GM18870 (cell line): ENCODE measurements around the gene TMED8.
"Not testable (repeated sequence)": the region's sequence is repeated elsewhere in the genome, so short reads cannot be mapped to it uniquely, and the experiment has no call there.

Experiments used
- ATAC-seq: cut with Tn5 transposase; IDR thresholded peaks from one replicate; pipeline ENCODE4 v1.9.1; 2021; ENCODE audit warnings: moderate library complexity; ENCODE audit not compliant: unreplicated experiment

Gene TMED8

GRCh38 chr14:77369285-77369684 is 7.6 kb downstream of the TMED8 start:
- no peak for ATAC-seq

GRCh38 chr14:77364146-77364545 is 12.7 kb downstream of the TMED8 start:
- no peak for ATAC-seq

- no peak for ATAC-seq
Observed at GRCh38 chr14:77359626-77360025, 17.3 kb downstream of the TMED8 start.

GRCh38 chr14:77356899-77357298 is 20.0 kb downstream of the TMED8 start:
- ATAC-seq: no peak

- no peak for ATAC-seq
Observed at GRCh38 chr14:77355811-77356210, 21.1 kb downstream of the TMED8 start.

- ATAC-seq: no peak
Observed at GRCh38 chr14:77353469-77354141, 23.3 kb downstream of the TMED8 start.

- ATAC-seq: no peak
Observed at GRCh38 chr14:77347751-77348150, 29.1 kb downstream of the TMED8 start.

GRCh38 chr14:77346495-77346894 is 30.4 kb downstream of the TMED8 start:
- ATAC-seq: no peak

GRCh38 chr14:77344377-77344996 is 32.4 kb downstream of the TMED8 start:
- no peak for ATAC-seq

GRCh38 chr14:77343662-77344061 is 33.2 kb downstream of the TMED8 start:
- no peak for ATAC-seq

- no peak for ATAC-seq
Observed at GRCh38 chr14:77342726-77343397, 34.0 kb downstream of the TMED8 start.

- ATAC-seq: no peak
Observed at GRCh38 chr14:77340389-77340788, 36.5 kb downstream of the TMED8 start.

- ATAC-seq: no peak
Observed at GRCh38 chr14:77339407-77339806, 37.5 kb downstream of the TMED8 start.

GRCh38 chr14:77338302-77338701 is 38.6 kb downstream of the TMED8 start:
- no peak for ATAC-seq

GRCh38 chr14:77337880-77338279 is 39.0 kb downstream of the TMED8 start:
- ATAC-seq: no peak

GRCh38 chr14:77337255-77337654 is 39.6 kb downstream of the TMED8 start:
- ATAC-seq: not testable (repeated sequence)

GRCh38 chr14:77335576-77335975 is 41.3 kb downstream of the TMED8 start:
- ATAC-seq: no peak

GRCh38 chr14:77329872-77330271 is 47.0 kb downstream of the TMED8 start:
- ATAC-seq: no peak

GRCh38 chr14:77327111-77327510 is 49.8 kb downstream of the TMED8 start:
- ATAC-seq: no peak

GRCh38 chr14:77325746-77326094 is 51.2 kb downstream of the TMED8 start:
- no peak for ATAC-seq

- ATAC-seq: no peak
Observed at GRCh38 chr14:77324816-77325745, 51.8 kb downstream of the TMED8 start.
